Measurements from ENCODE around the gene RAB3GAP1.
"Not testable (repeated sequence)": the region's sequence is repeated elsewhere in the genome, so short reads cannot be mapped to it uniquely, and the experiment has no call there.

Gene RAB3GAP1

DNA sequence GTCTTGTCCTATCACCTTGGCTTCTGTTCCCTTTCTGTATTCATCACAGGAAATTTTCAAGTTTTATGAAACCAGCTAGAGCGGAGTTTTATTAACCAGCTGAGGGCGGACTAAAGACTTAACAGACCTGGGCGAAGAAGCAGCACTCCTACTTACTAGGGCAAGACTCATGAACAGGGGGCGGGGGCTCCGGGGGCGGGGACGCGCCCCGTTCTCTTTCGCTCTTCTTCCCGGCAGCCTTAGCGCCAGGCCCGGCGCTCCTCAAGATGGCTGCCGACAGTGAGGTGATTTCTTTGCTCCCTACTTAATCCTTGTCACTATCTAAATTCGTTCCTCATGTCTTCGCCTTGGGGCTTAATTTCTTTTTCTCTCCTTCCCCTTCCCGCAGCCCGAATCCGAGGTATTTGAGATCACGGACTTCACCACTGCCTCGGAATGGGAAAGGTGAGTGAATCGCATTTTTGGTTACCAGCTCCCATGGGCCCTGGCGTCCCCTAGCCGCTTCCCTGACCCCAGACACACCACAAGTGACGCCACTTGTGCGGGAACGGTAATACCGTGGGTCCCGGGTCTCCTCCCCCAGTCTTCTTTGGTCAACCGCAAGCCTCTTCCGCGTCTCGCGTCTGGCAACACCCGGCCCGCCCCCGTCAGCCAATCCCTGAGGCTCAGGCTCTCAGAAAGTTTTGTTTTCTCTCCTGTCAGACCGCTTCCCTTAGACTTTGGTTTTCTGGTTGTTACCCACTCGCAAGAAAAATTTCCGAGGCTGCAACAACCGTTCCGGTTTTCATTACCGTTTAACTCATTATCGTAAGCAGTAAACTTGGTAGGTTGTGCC lies at the start of gene RAB3GAP1:
RAB3GAP1 (plus strand) TSS at position 251 of the 835 bp plus-strand sequence; CDS start at position 267, 16 bp downstream.
- DNase-seq = peak; percentile 84

DNA sequence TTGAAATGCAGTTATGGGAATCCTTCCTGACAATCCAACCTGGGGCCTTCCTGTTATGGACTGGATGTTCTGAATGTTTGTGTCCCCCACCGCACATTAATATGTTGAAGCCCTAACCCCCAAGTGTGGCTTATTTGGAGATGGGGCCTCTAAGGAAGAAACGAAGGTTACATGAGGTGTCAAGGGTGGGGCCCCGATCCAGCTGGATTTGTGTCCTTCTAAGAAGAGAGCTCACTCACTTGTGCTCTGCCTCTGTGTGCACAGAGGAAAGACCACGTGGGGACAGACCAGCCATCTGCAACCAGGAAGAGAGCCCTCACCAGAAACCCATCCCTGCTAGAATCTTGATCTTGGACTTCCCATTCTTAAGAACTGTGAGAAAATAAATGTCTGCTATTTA lies 49.3 kb upstream of the RAB3GAP1 start:
- DNase-seq = no peak

DNA sequence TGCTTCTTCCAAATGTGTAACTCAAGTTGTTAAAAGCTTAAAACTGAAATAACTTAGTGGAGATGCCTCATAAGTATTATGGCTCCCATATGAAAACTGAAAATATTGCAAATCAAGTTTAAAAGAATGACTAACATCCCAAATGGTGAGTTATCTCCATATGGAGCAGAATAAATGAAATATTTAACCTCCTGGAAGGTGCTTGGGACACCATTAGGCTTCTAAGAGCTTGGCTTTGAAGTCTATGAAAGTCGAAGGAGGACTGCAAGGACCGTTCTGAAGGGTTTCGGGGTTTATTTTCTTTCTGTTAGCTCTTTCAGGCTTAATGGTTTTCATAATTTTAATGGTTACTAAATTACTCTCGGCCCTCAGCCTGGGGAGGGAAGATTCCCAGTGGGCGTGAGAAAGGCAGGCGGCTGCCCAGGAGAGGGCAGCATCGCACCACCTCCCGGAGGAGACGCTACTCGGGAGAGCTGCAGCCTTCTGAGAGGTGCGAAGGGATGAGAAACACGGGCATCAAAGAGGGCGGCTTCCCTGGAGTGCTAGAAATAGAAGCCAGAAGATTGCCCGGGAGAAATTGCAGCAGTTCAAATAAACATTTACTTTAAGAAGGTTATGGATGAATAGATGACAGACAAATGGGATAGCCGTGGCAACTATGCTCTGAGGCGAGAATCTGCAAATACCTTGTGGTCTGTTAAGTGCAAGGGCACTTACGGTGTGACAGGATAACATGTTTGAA lies 47.9 kb upstream of the RAB3GAP1 start:
- DNase-seq = peak; percentile 87

DNA sequence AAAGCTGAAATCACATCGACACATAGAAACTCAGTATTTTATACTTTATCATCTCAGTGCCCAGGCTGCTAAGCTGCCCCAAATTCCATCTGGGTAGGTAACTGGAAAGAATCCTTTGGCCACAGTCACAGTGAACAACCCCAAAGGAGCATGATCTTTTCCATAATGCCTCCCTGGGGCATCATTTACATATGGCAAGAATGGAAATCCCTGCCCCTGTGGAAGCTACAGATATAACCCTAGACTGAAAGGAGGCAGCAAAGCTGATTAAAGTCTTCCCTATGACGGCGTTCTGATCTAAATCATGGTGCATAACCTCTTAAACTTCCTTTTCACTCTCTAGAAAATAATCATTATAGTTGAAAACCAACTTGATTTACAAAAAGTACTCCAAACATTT lies 46.3 kb upstream of the RAB3GAP1 start:
- DNase-seq = no peak

DNA sequence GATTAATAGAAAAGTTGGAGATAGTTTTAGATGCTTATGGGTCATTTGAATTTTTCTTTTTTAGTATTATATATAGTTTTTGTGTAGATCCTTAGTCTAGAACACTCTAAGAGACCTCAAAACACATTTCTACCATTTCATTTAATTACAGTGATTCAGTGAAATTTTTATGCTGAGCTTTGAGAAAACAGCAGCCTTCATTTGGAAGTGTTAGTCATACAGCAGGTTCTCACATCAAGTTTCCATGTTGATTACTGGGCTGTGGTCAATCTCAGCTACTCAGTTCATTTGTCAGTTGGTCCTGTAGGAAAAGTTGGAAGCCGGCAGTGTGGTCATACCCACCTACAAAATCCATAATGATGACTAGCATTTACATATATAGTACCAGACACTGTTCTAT lies 42.8 kb upstream of the RAB3GAP1 start:
- no peak for DNase-seq

DNA sequence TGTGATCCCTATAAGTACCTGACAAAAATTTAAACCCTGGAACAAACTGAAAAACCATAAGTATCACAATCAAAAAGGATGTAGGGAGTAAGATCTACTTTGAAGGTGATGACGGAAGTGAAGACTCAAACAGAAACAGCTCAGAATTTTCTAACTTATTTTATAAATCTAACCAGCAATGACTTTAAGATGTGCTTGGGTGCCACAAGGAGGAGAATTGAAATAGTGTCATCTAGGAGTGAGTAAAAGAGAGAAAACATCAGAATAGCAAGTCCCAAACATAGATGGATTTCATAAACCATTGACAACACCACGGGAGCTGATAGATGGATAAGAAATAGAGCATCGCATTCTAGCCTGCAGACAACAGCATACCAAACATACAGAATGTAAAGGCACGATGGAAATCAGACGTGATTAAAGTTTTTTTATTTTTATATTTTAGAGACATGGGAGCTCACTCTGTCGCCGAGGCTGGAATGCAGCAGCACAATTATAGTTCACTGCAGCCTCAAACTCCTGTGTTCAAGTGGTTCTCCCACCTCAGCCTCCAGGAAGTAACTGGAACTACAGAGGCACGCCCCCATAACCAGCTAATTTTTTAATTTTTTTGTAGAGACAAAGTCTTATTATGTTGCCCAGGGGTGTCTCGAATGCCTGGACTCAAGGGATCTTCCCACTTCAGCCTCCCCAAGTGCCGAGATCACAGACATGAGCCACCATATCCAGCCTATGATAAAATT lies 41.7 kb upstream of the RAB3GAP1 start:
- no peak for DNase-seq

DNA sequence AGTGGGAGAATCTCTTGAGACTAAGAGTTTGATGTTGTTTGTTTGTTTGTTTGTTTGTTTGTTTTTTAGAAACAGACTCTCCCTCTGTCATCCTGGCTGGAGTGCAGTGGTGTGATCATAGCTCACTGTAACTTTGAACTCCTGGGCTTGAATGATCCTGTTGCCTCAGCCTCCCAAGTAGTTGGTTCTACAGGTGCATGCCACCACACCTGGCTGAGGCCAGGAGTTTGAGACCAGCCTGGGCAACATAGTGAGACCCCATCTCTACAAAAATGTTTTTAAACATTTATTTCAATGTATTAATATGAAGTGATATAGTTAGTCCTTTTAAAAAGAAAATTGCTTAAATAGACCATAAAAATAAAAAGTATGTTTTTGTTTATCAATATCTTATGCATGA lies 40.5 kb upstream of the RAB3GAP1 start:
- no peak for DNase-seq

DNA sequence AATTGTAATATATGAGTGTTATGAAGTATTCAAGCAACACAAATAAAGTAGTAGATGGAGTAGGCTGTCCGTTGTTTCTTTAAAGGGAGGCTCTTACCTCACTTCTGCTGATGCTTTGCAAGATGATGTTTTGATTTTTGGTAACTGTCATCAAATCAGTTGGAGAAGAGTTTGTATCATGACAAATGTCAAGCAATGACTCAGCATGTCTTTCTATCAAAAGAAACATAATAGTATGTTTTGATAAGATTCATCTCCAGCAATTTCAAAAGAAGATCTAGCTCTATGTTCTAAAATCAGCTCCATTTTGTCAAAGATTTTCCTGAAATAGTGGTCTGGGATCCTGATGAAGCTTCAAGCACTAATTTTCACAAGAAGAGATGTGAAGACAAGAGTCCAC lies 30.5 kb upstream of the RAB3GAP1 start:
- DNase-seq = no peak

DNA sequence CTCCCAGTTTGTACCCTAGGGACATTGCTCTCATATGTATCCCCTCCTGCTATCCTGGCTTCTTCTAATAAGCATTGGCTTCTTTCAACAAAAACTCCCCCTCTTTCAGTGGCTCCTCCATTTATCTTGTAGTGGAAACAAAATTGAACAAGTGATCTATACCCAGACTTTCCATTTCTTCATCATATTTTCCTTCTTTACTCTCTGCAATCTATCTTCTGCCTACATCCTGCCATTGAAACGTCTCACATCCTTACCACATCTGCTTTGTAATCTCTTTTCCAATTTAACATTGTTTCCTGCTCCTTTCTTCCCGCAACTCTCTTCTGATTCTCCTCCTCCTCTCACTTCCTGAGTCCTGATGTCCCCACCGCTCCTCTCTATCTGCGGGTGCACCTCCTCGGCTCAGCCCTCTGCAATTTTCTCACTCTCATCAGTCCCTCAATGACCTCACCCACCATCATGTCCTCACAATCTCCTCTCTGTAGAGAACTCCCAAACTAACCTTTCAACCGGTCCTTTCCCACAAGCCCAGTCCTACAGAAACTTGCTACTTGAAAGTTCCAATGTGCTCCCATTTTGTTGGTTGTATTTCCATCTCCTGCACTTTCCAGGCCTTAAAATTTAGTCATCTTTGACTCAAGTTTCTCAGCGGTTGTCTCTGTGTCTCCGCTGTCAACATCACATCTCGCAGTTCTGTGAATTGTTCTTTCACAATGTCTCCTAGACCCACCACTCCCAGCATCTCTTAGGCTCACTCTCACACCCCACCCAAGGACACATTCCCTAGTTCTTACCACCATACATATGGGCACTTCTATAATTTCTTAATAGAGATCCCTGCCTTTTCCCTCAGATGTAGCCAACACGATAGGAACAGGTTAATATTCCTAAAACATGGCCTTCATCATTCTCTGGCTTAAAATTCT lies 28.9 kb upstream of the RAB3GAP1 start:
- DNase-seq = no peak

DNA sequence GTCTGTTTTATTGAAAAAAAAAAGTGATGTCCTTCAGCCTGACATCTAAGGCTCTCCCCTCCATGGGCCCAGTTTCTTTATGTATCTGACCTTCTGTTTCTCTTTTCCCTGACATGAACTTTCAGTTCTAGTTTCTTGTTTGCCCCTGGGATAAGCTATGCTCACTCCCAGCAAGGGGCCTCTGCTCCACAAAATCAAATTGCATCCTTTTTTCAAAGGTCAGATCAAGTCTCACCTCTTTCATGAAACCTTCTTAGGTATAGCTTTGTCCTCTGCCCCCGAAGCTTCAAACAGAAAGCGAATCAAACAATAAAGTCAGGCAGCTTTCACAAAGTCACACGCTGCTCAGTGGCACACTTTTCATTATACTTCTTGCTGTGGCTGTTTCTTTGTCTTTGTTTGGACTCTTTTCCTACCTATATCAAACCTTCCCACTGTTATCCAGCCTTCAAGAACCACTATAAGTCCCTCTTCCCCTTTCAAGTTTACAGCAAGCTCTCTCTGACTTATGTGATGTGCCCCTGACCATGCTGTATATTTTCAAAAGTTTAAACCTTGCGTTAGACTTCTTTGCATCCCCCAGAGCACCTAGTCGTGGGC lies 28.1 kb upstream of the RAB3GAP1 start:
- DNase-seq = no peak

DNA sequence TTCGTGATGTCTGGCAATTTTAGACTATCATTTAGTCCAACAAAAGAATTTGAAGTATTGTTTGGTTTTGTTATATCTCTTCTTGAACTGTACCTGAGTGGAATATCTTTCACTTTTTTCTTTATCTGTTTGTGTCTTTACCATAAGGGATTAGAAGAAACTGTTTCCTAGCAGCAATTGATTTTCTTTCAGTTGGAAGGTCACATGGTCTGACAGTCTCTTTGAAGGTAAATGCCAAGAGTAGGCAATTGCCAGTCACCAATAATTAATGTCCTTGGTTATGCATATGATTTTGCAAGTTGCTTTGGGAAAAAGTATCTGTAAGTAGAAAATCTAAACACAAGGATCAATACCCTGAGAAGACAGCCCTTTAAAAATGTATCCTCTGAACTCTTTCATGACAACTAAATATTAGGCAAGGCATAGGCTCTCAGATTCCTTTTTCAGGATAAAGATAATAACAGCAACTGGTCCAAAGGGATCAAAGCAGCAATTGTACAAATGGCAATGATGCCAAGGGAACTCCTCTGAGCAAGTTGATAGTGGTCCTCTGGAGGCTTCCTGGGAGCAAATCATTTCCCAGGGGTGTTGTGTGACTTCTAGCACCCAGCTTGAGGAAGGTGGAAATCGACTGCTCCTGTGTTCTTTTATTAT lies 22.5 kb upstream of the RAB3GAP1 start:
- DNase-seq = no peak

DNA sequence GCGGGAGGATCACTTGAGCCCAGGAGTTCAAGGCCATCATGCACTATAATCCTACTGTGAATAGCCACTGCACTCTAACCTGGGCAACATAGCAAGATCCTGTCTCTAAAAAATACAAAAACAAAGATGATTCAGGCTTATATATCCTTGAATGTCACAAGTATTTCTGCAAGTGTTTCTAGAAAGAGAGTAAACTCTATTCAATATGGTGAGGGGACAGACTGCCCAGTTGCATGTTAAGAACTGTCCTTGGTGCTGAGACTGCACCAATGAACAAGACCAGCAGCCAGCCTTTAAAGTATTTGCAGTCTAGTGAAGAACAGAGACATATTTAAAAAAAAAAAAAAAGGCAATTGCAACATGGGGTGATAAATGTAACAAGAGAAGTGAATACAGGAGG lies 21.3 kb upstream of the RAB3GAP1 start:
- DNase-seq = no peak

DNA sequence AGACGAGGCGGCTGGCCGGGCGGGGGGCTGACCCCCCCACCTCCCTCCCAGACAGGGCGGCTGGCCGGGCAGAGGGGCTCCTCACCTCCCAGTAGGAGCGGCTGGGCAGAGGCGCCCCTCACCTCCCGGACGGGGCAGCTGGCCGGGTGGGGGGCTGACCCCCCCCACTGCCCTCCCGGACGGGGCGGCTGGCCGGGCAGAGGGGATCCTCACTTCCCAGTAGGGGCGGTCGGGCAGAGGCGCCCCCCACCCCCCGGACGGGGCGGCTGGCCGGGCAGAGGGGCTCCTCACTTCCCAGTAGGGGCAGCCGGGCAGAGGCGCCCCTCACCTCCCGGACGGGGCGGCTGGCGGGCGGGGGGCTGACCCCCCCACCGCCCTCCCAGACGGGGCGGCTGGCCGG lies 18.9 kb upstream of the RAB3GAP1 start:
- DNase-seq = not testable (repeated sequence)

DNA sequence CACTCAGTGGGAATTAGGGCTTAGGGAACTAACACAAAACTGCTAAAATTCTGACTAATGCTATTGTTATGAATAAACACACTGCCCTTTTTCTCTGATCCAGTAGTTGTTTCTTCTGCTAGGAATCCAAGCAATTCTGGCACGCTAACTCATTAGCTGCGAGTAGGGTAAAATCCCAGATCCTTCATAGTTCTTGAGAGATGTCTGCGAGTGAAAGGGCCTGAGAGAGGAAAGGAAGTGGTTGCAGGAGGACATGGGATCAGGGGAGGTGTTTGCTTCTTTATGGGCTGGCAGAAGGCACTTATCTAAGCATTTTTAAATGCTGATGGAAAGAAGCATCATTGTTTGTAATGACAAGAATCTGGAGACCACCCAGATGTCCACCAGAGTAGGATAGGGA lies 14.3 kb upstream of the RAB3GAP1 start:
- no peak for DNase-seq

DNA sequence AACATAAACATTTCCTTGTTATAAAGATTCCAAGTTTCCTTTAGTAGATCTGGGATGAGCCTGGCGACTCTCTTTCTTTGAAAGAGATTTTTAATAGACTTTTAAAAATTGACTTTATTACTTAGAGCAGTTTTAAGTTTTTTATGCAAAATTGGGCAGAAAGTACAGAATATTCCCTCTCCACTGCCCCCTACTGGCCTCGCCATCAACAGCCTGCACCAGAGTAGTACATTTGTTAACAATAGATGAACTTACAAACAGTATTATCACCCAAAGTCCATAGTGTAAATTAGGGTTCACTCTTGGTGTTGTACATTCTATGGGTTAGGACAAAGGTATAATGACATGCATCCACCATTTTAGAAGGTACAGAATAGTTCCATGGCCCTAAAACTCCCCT lies 8.7 kb upstream of the RAB3GAP1 start:
- no peak for DNase-seq

DNA sequence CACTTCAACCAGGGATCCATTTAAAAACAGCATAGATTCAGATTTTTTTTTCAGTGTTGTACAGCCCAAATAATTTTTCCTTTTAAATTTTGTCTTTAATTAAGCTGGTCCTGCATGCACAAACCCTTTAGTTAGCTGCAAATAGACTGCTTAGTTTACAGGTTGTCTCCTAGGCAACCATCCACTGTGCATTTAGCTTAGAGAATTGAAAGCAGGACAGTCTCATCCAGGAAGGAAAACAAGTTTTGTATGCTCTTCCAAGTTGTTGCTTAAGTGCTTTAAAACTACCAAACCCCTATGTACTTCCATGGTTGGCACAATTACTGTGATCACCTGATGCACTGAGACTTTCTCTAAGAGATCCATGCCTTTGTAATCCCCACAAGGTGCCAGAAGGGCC lies 4.8 kb upstream of the RAB3GAP1 start, which contains the start of gene MAP3K19:
MAP3K19 (minus strand) TSS at position 148 of the 400 bp plus-strand sequence. CDS start 22,800 bp downstream, outside the sequence.
- peak; percentile 43 for DNase-seq

DNA sequence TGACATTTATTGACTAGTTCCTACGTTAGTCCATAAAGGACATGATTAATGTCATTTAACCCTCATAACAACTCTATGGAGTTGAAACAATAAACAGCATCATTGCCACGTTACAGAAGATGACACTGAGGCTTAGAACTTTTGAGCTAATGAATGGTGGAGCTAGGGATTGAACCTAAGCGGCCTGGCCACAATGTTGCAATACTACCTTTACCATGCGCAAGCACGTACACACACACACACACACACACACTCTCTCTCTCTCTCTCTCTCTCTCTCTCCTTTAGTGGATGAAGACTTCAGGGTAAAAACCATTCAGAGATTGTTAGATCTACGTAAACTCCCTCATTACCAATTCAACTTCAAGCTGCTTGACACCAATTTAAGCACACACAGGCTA lies 4.0 kb upstream of the RAB3GAP1 start:
- DNase-seq = no peak

DNA sequence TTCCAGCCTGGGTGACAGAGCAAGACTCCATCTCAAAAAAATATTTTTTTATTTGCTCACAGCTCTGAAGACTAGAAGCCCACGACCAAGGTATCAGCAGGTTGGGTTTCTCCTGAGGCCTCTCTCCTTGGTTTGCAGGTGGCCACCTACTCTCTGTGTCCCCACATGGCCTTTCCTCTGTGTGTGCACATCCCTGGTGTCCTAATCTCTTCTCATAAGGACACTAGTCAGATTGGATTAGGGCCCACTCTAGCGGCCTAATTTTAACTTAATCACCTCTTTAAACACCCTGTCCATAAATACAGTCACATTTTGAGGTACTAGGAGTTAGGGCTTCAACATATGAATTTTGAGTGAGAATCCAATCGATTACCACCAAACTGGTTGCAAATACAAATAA lies 2.0 kb upstream of the RAB3GAP1 start:
- no peak for DNase-seq

DNA sequence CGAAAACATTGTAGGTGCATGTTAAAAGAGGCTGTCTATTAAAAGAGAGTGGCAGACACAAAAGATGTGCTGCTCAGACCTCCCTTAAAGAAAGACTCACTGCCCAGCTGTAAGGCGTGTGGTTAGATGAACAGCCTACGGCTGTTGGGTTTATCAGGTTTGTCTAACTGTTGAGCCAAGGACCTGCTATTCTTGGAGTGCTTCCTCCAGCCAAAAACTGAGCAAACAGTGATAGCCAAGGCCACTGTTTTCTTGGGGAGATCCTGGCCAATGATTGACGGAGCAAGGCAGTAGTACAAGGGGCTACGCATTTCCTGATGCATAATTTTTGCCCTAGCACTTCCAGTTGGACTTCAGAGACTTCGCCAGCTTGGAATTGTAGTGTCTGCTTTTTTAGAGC lies 1.4 kb upstream of the RAB3GAP1 start:
- DNase-seq = no peak

DNA sequence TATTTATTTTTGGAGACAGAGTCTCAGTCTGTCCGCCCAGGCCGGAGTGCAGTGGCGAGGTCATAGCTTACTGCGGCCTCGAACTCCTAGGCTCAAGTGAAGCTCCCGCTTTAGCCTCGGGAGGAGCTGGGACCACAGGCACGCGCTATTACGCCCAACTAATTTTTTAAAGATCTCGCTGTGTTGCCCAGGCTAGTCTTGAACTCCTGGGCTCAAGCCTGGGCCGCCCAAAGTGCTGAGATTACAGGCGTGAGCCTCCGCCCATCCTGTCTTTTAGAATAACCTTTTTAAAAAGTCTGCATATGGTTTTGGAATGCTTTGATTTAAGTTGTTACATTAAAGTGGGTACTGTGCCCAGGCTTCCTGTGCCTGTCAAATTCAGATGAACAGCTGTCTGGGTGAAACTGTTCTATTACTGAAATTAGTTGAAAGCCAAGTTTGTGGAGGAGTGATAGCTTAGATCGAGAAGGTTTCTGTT lies 944 bp downstream of the RAB3GAP1 start:
- DNase-seq = no peak

DNA sequence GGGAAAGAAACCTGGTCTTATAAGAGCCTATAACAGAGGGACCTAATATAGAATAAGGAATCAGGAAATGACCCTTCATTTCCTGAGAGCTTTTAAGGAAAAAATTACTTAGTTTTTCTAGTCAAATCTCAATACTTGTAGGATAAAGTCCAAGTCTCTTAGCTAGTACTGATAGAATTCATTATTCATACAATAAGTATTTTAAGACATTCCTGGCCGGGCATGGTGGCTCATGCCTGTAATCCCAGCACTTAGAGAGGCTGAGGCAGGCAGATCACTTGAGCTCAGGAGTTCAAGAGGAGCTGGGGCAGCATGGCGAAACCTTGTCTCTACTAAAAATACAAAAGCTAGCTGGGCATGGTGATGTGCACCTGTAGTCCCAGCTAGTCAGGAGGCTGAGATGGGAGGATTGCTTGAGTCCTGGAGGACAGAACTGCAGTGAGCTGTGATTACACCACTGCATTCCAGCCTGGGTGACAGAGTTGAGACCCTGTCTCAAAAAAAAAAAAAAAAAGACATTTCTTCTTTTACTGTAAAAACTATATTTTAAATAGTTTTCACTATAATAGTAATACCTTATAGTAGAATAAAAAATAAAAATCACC lies 3.2 kb downstream of the RAB3GAP1 start:
- DNase-seq = no peak

Data from retina (tissue), 1 donor.